Measurements from ENCODE around the gene TENT5A. TPM values are rescaled to one million over a fixed set of nuclear protein-coding genes. Genes with fewer than 3 reads are reported as not detected.

The TENT5A gene
- total RNA-seq, 1 experiment from 2014 or later = 2.5 TPM

GRCh38 chr6:81766482-81767069 lies 14.1 kb upstream of the TENT5A start:
- TF ChIP-seq CTCF (IDR thresholded peaks at IDR 0.05; ENCODE audit: unreplicated experiment) = no peak
- peak; percentile 94 for DNase-seq (ENCODE audit: unreplicated experiment)
- Mint-ChIP-seq H3K4me3 (ENCODE audit: unreplicated experiment) (peak overlapping the region; percentile 0), H3K27me3 (ENCODE audit: insufficient read depth, unreplicated experiment) (no peaks in the 10 kb centered on the region), H3K36me3 (ENCODE audit: insufficient read depth, unreplicated experiment) (no peaks in the 10 kb centered on the region), H3K27ac (ENCODE audit: low read depth, unreplicated experiment) (peak overlapping the region; percentile 8), H3K4me1 (ENCODE audit: insufficient read depth, unreplicated experiment) (peaks cover 26% of the 10 kb centered on the region), H3K9me3 (ENCODE audit: unreplicated experiment) (no peaks in the 10 kb centered on the region)
- intact Hi-C loops (cut with micrococcal nuclease) = loop anchor here (5.0 kb wide), 1 partner anchor 231 kb away; no protein-coding TSS in a partner anchor
- ChIA-PET CTCF (interaction anchor here (0.6 to 1.5 kb wide), 6 partner anchors 13 to 1300 kb away, joined by 3 to 9 read pairs (median 3); no protein-coding TSS in a partner anchor), POLR2A (interaction anchor here (0.6 to 3.4 kb wide), 12 partner anchors 9 to 426 kb away, joined by 3 to 54 read pairs (median 4); partner anchors contain the start of gene TENT5A)
- no TSS peak for BruUV-seq (replicated peaks)

GRCh38 chr6:81764531-81764930 lies 12.1 kb upstream of the TENT5A start:
- no TSS peak for BruUV-seq (replicated peaks)
- Mint-ChIP-seq H3K4me1 (ENCODE audit: insufficient read depth, unreplicated experiment) (peaks cover 31% of the 10 kb centered on the region), H3K27me3 (ENCODE audit: insufficient read depth, unreplicated experiment) (no peaks in the 10 kb centered on the region), H3K27ac (ENCODE audit: low read depth, unreplicated experiment) (peak overlapping the region; percentile 20), H3K4me3 (ENCODE audit: unreplicated experiment) (no peak overlapping the region), H3K9me3 (ENCODE audit: unreplicated experiment) (no peaks in the 10 kb centered on the region), H3K36me3 (ENCODE audit: insufficient read depth, unreplicated experiment) (no peaks in the 10 kb centered on the region)
- CTCF ChIA-PET = interaction anchor here (0.7 to 1.3 kb wide), 2 partner anchors 22 to 367 kb away, joined by 4 read pairs; no protein-coding TSS in a partner anchor
- intact Hi-C loops (cut with micrococcal nuclease) = no loop called here
- DNase-seq (ENCODE audit: unreplicated experiment) = no peak
- POLR2A ChIA-PET = interaction anchor here (1.2 to 3.4 kb wide), 2 partner anchors 11 to 12 kb away, joined by 3 to 54 read pairs; partner anchors contain the start of gene TENT5A
- no peak for TF ChIP-seq CTCF (IDR thresholded peaks at IDR 0.05; ENCODE audit: unreplicated experiment)

- H3K4me3 Mint-ChIP-seq (ENCODE audit: unreplicated experiment) = no peak overlapping the region
- H3K4me1 Mint-ChIP-seq (ENCODE audit: insufficient read depth, unreplicated experiment) = peaks cover 35% of the 10 kb centered on the region
- no peak for DNase-seq (ENCODE audit: unreplicated experiment)
- no peaks in the 10 kb centered on the region for H3K27me3 Mint-ChIP-seq (ENCODE audit: insufficient read depth, unreplicated experiment)
- CTCF ChIA-PET = interaction anchor here (1.3 kb wide), 1 partner anchor 22 kb away, joined by 4 read pairs; no protein-coding TSS in a partner anchor
- TF ChIP-seq CTCF (IDR thresholded peaks at IDR 0.05; ENCODE audit: unreplicated experiment) = no peak
- no peak overlapping the region for H3K27ac Mint-ChIP-seq (ENCODE audit: low read depth, unreplicated experiment)
- H3K9me3 Mint-ChIP-seq (ENCODE audit: unreplicated experiment) = no peaks in the 10 kb centered on the region
- H3K36me3 Mint-ChIP-seq (ENCODE audit: insufficient read depth, unreplicated experiment) = no peaks in the 10 kb centered on the region
- intact Hi-C loops (cut with micrococcal nuclease) = no loop called here
- BruUV-seq (replicated peaks) = no TSS peak
- POLR2A ChIA-PET = interaction anchor here (1.2 to 2.0 kb wide), 2 partner anchors 10 to 12 kb away, joined by 3 to 8 read pairs; partner anchors contain the start of gene TENT5A
Observed at GRCh38 chr6:81763968-81764367, 11.5 kb upstream of the TENT5A start.

GRCh38 chr6:81763051-81763450 lies 10.6 kb upstream of the TENT5A start:
- intact Hi-C loops (cut with micrococcal nuclease) = no loop called here
- no peak overlapping the region for H3K27ac Mint-ChIP-seq (ENCODE audit: low read depth, unreplicated experiment)
- H3K27me3 Mint-ChIP-seq (ENCODE audit: insufficient read depth, unreplicated experiment) = no peaks in the 10 kb centered on the region
- no peak overlapping the region for H3K4me3 Mint-ChIP-seq (ENCODE audit: unreplicated experiment)
- ChIA-PET CTCF (no interaction called here), POLR2A (interaction anchor here (0.8 to 2.0 kb wide), 5 partner anchors 9 to 1599 kb away, joined by 3 to 8 read pairs (median 3); partner anchors contain the start of gene TENT5A)
- no peak for DNase-seq (ENCODE audit: unreplicated experiment)
- TF ChIP-seq CTCF (IDR thresholded peaks at IDR 0.05; ENCODE audit: unreplicated experiment) = no peak
- H3K36me3 Mint-ChIP-seq (ENCODE audit: insufficient read depth, unreplicated experiment) = no peaks in the 10 kb centered on the region
- no TSS peak for BruUV-seq (replicated peaks)
- no peaks in the 10 kb centered on the region for H3K9me3 Mint-ChIP-seq (ENCODE audit: unreplicated experiment)
- H3K4me1 Mint-ChIP-seq (ENCODE audit: insufficient read depth, unreplicated experiment) = peaks cover 32% of the 10 kb centered on the region
